HG03139 (cell line): ENCODE results near the gene DCAF6.
"Not testable (repeated sequence)": the region's sequence is repeated elsewhere in the genome, so short reads cannot be mapped to it uniquely, and the experiment has no call there.

Experiments
- ATAC-seq: cut with Tn5 transposase; IDR thresholded peaks from one replicate; pipeline ENCODE4 v1.9.1; 2021; ENCODE audit not compliant: unreplicated experiment

The DCAF6 gene

DNA sequence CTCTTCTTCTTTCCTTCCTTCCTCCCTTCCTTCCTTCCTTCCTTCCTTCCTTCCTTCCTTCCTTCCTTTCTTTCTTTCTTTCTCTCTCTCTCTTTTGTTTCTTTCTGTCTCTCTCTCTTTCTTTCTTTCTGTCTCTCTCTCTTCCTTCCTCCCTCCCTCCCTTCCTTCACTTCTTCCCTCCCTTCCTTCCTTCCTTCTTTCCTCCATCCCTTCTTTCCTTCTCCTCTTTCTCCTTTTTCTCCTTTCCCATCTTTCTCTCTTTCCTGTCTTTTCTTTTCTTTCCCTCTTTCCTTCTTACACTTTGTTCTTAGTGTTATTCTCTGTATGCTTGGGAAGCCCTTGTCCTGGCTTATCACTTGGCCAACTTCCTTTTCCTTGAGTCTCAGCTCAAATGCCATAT lies 72.8 kb downstream of the DCAF6 start:
- ATAC-seq = no peak

DNA sequence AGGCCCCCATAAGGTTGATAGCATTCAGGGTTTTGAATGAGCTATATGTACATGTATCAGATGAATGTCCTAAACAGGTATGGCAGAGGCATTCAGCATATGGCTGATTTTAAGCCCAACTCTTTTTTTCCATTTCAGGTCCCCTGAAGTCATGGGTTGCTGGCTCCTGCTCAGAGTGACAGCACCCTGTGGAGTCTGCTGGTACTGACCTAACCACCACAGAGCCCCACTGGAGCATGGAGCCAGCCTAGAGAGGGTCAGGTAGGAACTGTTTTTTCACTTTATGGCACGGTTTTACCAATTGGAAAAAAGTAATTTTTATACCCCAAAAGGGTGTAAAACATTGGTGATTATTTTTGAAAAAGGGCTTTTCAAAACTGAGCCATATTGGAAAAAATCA lies 82.9 kb downstream of the DCAF6 start:
- no peak for ATAC-seq

DNA sequence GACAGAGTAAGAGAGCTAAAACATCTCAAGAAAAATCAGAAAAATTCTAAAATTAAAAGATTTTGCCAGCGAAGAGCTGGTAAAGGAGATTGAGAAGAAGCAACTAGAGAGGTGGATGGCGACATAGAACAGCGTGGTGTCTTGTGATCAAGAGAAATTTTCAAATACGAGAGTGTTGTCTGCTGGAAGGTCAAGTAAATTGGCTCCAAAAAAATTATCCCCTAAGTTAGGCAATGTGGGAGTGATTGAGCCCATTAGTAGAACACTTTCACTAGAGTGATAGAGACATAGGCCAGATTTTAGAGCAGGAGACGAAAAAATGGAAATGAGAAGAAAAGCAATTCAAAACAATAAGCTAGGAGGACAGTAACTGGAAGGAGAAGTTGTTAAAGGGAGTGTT lies 94.7 kb downstream of the DCAF6 start:
- ATAC-seq = no peak

DNA sequence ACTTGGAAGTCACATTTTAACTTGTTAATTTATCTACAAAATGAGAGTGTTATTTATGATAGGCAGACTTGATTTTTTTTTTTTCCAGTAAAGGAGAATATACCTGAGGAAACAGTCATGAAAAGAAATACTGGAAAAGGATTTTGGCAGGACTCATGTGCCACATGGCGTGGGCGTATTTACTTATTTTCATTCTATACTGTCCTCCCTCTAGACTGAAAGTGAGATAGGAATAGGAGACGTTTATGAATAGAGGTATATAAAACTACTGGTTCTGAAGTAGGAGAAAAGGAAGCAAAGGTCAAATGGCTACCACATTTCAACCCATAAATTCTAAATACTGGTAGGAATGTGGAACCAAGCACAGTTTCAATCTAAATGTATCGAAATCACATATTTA lies 95.1 kb downstream of the DCAF6 start:
- ATAC-seq = no peak

DNA sequence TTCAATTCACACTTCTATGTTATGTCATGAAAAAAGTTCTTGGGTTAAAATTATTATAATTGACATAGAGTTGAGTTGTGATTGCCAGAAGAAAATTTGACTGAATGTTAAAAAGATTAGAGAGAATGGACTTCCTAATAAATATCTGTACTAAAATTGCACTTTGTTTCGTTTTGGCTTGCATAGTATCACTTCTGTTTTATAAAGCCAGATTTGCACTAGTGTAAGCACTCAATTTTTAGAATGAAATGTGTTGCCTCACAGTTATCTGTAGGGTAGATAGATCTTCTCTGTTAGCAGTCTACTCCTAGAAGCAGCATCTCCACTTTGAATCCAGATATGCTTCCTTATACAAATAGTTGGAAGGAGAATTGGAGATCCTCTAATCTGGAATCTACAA lies 95.5 kb downstream of the DCAF6 start:
- no peak for ATAC-seq

DNA sequence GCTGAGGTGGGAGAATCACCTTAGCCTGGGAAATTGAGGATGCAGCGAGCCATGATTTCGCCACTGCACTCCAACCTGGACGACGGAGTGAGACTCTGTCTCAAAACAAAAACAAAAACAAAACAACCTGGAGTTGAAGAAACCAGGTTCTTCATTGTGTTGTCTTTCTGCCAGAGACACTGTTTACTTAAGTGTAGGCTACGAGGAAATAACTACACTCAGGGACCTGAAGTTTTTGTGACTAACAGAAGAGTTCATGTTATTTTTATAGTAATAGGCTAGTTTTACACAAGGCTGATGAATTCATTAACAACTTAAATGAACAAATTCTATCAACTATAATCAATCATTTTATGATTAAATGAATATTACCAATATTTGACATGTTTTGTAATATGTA lies 98.9 kb downstream of the DCAF6 start:
- no peak for ATAC-seq

DNA sequence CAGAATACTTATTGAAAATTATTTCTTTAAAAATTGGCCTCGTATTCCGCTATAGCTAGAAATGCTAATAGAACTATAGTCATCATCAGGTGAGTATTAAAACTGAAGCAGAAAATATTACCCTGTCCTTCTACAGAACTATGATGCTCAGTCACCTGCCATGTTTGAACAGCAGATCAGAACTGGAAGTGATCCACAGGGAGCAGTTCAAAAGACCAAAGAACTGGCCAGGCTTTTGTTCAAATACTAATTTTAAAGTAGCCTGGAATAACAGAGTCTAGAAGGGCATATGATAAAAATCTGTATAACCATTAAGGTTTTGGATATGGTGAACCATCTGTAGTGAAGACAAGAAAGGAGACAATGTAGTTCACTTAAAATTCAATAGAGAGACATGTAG lies 105.9 kb downstream of the DCAF6 start:
- no peak for ATAC-seq

DNA sequence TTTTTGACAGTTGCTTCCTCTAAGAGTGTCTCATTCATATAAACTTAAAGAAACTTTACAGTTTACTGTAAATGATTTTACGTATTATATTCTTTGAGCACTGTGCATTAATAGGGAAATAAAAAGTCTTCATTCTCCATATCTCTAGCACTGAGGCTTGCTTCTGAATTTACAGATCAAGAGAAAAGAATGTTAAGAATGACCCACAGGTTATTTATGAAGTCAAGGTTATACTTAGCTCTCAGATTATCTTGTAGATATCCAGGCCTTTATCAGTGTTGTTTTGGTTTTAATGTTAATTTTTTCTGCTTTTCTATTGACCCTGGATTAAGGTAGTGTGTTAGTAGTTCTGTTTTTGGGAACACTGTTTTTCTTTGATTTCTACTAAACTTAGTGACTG lies 108.8 kb downstream of the DCAF6 start:
- ATAC-seq = no peak

DNA sequence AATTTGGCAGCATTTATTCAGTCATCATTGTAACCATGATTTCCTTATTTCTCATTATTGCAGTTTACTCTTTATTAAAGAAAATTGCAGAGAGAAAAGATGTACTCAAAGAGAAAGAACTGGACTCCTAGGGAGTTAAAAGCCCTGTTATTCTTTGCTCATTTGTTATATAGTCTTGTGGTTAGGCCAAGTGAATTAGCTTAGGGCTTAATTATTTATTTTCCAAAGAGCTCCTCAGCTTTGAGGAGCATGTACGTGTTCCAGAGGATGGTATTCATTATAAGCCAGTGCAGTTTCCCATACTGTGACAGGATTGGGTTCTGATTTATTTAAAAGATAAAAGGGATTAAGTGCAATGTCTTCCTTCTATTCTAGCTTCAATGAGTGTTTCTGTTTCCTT lies 113.8 kb downstream of the DCAF6 start:
- ATAC-seq = no peak

DNA sequence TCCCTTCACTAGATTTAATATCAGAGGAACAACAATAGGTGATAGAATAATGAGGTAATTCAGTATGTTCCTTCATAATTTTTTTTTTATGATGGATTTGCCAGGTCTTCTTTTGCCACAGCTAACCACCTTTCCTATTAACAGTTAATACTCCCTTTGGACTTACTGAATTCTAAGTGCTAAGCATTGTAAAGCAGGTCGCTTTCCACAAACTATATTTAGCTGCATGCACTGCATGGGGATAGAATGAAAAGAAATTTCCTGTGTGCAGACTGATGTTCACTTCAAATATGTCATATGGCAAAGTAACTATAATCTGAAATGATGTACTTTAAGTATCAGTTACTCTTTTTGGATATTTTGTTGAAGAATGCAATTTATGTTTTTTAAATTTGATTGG lies 114.4 kb downstream of the DCAF6 start:
- ATAC-seq = no peak

DNA sequence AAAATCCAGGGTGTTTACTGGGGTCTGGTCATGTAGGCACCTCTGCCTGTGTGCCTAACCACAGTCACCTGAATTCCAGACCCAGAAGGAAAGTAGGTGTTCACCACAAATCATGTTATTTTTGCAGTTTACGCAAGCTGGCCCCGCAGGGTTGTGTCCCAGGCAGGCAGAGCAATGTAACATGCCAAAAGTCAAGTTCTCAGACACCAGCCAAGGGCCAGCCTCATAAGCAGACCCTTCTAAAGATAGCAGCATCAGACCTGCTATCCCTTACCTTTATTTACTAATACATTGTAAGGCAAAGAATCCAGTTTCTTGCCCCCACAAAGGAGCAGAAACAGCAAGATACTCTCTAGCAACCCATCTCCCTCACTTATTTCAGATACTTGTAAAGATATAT lies 117.2 kb downstream of the DCAF6 start:
- no peak for ATAC-seq

DNA sequence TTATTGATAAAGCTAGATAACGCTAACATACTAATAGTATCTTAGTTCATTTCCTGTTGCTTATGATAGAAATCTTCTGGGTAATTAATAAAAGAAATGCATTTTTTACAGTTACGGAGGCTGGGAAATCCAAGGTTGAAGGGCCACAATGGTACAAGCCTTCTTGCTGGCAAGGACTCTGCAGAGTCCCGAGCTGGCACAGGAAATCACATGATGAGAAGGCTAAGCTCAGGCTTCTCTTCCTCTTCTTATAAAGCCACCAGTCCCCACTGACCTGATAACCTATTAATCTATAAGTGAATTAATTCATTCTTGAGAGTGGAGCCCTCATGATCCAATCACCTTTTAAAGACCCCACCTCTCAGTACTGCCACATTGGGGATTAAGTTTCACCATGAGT lies 117.6 kb downstream of the DCAF6 start:
- ATAC-seq = no peak

DNA sequence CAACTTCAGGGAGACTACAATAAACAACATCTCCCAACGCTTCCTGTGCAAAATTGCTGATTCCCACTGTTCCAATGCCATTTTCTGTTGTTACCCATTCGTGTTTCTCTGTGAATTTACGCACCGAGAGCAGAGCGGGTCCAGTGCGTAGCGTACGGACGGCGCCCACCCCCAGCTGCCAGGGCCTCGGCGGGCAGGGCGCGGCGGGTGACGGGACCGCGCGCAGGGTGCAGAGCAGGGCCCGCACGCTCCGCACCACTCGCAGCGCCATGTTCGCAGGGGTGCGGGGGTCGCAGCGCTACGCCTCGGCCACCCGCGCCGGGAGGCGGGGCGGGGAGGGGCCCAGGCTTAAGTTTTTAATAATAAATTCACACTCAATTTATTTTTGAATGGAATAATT lies 119.7 kb downstream of the DCAF6 start:
- ATAC-seq = not testable (repeated sequence)

DNA sequence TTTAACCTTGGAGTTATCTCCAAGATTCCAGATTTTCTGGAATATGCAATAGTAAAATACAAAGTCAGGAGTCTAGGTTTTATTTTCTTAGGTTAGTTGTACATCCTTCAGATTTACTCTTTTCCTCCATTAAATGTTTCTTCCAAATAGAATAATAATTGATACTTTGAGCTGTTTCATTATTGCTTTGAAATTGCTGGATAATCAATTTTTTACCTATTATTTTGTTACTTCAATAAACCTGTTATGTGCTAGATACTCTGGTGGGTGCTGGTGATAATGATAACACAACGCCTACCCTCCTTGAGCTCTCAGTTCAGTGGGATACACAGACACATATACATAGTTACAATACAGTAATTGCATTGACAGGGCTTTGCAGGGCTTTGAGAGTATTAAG lies 120.9 kb downstream of the DCAF6 start:
- ATAC-seq = no peak

DNA sequence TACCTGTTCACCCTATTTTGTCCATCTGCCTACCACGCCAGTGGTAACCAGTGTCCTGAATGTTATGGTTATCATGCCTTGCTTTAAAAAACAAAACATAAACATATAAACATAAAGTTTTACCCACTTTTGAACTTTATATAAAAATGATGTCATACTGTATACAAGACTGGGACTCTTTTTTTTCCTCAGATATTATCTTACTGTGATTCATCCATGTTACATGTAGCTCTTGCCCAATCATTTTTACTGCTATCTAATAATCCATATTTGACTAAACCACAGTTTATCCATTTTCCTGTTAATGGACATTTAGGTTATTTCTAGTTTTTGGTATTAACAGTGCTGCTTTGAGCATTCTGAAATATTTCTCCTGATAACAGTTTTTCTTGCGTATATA lies 121.4 kb downstream of the DCAF6 start:
- ATAC-seq = no peak

DNA sequence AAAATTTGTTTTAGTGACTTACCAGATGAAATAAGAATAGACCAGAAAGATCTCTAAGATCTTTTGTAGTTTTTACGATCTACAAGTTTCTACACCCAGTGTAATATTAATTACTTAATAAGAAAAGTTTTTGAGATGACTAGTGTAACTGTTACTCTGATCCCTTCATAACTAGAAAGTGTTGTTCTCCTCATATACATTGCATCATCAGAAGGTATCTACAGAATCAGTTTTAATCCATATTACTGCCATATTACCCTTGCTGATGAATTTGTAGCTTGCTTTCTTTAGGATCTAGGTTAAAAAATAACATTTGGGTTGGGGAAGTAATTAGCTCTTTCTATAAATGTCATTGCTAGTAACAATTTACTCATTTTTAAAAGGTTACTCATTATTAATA lies 127.7 kb downstream of the DCAF6 start:
- ATAC-seq = no peak

DNA sequence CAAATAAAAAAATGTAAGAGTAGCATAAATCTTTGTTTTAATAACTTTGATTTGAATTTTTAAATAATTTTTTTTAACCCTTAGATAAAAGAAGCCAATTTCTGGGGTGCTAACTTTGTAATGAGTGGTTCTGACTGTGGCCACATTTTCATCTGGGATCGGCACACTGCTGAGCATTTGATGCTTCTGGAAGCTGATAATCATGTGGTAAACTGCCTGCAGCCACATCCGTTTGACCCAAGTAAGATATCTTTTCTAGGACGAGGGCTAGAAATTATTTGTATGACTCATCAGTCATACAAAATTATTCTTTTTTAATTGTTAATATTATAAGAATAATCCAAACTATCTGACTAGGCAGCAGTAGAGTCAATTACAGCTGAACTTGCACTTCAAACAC lies 129.0 kb downstream of the DCAF6 start:
- no peak for ATAC-seq

DNA sequence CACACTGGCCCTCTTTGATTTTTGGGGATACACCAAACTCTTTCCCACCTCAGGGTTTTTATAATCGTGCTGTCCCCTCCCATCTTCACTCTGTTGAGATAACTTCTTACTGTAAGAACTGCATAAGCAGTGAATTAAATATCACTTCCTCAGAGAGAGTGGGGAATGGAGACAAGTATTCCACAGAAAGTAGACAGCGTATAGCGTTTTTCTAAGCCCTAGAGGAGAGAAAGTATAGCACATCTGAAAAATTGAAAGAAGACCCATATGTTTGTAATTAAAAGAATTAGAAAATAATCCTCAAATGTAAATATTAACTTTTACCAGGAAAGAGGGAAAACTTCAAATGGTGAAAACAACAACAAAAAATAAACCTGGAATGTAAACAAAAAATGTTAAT lies 132.9 kb downstream of the DCAF6 start:
- ATAC-seq = no peak

DNA sequence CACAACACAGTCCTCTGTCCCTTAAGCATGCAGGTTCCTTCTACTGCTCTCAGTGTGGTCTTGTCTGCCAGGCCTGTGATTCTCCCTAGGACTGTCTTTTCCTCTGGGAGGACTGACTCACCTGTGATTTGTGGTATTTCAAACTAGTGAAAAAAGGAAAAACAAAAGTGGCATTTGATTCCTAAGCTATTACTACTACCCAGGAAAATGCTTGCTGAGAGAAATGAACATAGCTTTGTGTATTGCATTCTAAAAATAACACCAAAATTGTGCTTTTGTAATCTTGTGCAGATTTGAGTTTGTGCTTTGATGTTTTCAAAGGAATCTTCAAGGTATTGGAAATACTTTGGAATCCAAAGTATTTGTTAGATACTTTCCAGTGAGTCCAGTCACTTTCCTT lies 143.3 kb downstream of the DCAF6 start:
- no peak for ATAC-seq

DNA sequence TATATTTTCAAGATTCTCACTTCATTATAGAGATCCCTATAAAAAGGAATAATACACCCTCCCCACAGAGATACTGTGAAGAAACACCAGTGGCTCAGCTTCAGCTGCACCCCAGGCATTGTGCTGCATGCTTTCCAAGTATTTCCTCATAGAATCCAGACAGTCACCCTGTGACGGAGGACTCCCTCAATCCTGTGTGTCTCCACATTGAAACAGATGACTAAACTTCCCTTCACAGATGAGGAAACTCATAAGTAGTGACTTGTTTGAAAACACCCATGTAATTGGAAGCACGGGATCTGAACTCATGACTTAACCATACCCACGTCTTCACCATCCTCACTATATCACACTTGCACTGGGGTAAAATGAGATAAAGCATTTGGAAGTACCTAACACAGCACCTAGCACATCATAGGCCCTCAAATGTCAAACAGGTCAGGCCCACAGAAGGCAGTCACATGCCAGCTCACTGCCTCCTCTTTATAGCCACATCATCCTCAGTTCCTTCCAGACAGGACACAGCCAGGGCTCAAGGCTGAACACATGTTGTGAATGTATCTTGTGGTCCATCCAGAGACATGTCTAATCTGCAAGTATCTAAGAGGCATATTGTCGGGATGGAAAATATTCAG lies 145.0 kb downstream of the DCAF6 start:
- ATAC-seq = no peak

DNA sequence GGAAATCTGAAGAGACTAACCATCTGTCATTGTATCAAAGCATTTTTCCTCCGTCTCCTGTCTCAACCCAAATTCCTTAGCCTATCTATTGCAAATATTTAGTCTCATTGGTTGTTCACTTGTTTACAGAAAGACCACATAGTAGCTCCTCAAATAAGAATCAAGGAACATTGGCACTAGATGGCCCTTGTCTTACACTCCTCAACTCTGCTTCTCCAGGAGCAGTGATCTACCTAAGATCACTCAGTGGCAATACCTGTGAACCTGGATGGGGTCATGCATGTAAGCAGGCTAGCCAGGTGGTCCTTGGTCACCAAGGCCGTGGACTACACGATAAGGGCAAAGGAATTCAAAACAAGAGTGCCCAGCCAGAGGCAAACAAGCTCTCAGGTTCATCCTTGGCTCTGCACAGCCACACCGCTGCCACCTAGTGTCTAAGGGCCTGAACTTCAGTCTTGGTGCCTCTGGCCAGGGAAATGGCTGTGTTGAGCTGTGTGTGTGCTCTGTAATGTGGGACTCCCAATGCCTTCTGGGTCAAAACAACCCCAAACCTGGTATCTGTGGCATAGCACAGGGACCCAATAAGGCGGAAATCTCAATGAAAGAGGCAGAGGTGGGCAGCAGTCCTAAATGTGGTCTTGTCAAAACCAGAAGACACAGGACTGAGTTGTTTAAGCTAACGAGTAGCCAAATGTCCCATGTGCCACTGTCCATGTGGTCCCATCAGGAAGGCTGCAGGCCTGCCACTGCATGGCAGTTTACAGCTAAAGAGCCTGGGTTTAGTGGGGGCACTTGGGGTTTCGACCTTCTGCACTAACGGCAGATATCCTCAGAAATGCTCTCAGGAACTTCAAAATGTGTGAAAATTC lies 145.8 kb downstream of the DCAF6 start:
- ATAC-seq = peak; percentile 82

DNA sequence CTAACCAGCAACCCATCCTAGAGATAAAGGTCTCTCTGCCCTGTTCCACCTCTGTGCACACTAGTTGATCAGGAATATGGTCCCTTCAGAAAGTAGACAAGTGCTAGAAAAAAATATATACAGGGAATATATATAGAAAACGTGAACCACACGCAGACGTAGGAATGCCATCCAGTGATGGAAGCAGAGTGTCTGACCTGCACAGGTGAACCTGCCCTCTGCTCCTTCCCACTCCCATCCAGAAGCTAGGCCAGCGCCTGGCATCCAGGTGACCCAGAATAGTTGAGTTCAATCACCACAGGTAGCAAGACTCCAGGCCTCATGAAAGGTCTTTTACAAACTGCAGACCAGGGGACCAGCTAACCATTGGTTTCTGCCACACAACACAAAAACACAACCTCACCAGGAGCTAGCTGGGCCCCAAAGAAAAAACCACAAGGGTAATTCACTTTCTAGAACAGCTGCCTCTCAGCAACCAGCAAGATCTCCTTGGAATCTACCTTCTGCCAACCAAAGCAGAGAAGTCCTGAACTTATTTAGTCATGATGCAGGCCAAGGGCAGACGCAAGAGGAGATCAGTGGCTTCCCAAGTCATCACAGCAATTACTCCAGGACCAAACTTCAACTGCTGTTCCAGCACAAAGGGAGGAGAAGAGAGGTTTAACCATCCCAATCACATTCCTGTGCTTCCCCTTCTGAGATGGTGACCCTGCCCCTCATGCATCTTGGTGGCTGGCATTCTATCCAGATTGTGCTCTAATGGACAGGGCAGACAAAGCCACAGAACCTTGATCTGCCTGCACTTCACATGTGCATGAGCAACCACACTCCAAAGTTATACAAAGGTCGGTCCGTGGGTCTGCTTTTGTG lies 147.2 kb downstream of the DCAF6 start:
- ATAC-seq = no peak
